ENCODE measurements around the gene PPP1R3E. TPM values are rescaled to one million over a fixed set of nuclear protein-coding genes. Genes with fewer than 3 reads are reported as not detected.
A peak's percentile ranks its signal among the peaks of the same experiment; 100 is the strongest.

Gene PPP1R3E
- total and polyA plus RNA-seq, 2 of the 13 experiments (the other 11 are each of a cell fraction or from before 2014, with no cell fraction given): 16.5 to 26.5 TPM

GRCh38 chr14:23301969-23302289 lies 730 bp downstream of the PPP1R3E start (continued):
- TF ChIP-seq ZNF883 (CRISPR knock-in tag; IDR thresholded peaks at IDR 0.05; ENCODE audit: not compliant biosample characterization) (peak; percentile 92), KDM5B (CRISPR knock-in tag; IDR thresholded peaks at IDR 0.05; ENCODE audit: borderline replicate concordance) (no peak; the same call in 1 of the 2 replicates), AGO1 (IDR thresholded peaks at IDR 0.05; ENCODE audit: low read depth, low read length, poor library complexity, severe bottlenecking) (no peak), PHB2 (IDR thresholded peaks at IDR 0.05; ENCODE audit: partially characterized antibody) (no peak), HNRNPH1 (optimal IDR thresholded peaks at IDR 0.05; ENCODE audit: low read depth, low read length) (no peak), NFATC3 (CRISPR knock-in tag; IDR thresholded peaks at IDR 0.05) (peak; percentile 99), KMT2A (CRISPR knock-in tag; IDR thresholded peaks at IDR 0.05) (no peak; the same call in 1 of the 2 replicates), ARHGAP35 (CRISPR knock-in tag; IDR thresholded peaks at IDR 0.05; ENCODE audit: borderline replicate concordance) (peak; percentile 99), FOXK1 (CRISPR knock-in tag; IDR thresholded peaks at IDR 0.05; ENCODE audit: borderline replicate concordance, low read depth) (peak; percentile 52; the same call in 1 of the 2 replicates), ZNF773 (CRISPR knock-in tag; IDR thresholded peaks at IDR 0.05; ENCODE audit: borderline replicate concordance) (peak; percentile 95), DNMT1 (CRISPR knock-in tag; IDR thresholded peaks at IDR 0.05) (peak; percentile 86; the same call in 1 of the 2 replicates), PRMT3 (CRISPR knock-in tag; IDR thresholded peaks at IDR 0.05; ENCODE audit: borderline replicate concordance, low read depth) (no peak), ZNF616 (CRISPR knock-in tag; IDR thresholded peaks at IDR 0.05; ENCODE audit: low read depth) (peak; percentile 94; the same call in 1 of the 2 replicates), ZFP36L2 (CRISPR knock-in tag; IDR thresholded peaks at IDR 0.05) (peak; percentile 78; the same call in 1 of the 2 replicates), RARG (CRISPR knock-in tag; IDR thresholded peaks at IDR 0.05; ENCODE audit: low read depth) (no peak; the same call in 1 of the 2 replicates), ZNF780A (CRISPR knock-in tag; IDR thresholded peaks at IDR 0.05) (no peak), ZNF558 (CRISPR knock-in tag; IDR thresholded peaks at IDR 0.05; ENCODE audit: borderline replicate concordance) (no peak), ZNF354B (CRISPR knock-in tag; IDR thresholded peaks at IDR 0.05) (0 out of 2 replicates have a peak, but pooled peaks have one; percentile 96), CC2D1A (CRISPR knock-in tag; IDR thresholded peaks at IDR 0.05) (0 out of 2 replicates have a peak, but pooled peaks have one; percentile 70), HOXD1 (CRISPR knock-in tag; IDR thresholded peaks at IDR 0.05) (peak; percentile 97), ZFP36L1 (CRISPR knock-in tag; IDR thresholded peaks at IDR 0.05) (no peak; the same call in 1 of the 2 replicates), ZNF562 (CRISPR knock-in tag; IDR thresholded peaks at IDR 0.05; ENCODE audit: borderline replicate concordance) (no peak), SOX13 (IDR thresholded peaks at IDR 0.05) (no peak), SOX13 (CRISPR knock-in tag; conservative IDR thresholded peaks at IDR 0.05 in 1 of 2, IDR thresholded peaks at IDR 0.05 in 1 of 2) (peak; percentile 52 to 89; a peak in 2 of 4 replicates)
- TF ChIP-seq, protein P1, sequence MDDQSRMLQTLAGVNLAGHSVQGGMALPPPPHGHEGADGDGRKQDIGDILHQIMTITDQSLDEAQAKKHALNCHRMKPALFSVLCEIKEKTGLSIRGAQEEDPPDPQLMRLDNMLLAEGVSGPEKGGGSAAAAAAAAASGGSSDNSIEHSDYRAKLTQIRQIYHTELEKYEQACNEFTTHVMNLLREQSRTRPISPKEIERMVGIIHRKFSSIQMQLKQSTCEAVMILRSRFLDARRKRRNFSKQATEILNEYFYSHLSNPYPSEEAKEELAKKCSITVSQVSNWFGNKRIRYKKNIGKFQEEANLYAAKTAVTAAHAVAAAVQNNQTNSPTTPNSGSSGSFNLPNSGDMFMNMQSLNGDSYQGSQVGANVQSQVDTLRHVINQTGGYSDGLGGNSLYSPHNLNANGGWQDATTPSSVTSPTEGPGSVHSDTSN (CRISPR knock-in tag; IDR thresholded peaks at IDR 0.05; ENCODE audit: borderline replicate concordance): 0 out of 2 replicates have a peak, but pooled peaks have one; percentile 59
- TF ChIP-seq, protein P2, sequence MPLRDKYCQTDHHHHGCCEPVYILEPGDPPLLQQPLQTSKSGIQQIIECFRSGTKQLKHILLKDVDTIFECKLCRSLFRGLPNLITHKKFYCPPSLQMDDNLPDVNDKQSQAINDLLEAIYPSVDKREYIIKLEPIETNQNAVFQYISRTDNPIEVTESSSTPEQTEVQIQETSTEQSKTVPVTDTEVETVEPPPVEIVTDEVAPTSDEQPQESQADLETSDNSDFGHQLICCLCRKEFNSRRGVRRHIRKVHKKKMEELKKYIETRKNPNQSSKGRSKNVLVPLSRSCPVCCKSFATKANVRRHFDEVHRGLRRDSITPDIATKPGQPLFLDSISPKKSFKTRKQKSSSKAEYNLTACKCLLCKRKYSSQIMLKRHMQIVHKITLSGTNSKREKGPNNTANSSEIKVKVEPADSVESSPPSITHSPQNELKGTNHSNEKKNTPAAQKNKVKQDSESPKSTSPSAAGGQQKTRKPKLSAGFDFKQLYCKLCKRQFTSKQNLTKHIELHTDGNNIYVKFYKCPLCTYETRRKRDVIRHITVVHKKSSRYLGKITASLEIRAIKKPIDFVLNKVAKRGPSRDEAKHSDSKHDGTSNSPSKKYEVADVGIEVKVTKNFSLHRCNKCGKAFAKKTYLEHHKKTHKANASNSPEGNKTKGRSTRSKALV (CRISPR knock-in tag; IDR thresholded peaks at IDR 0.05): no peak; the same call in none of the 2 replicates
- TF ChIP-seq, protein P3, sequence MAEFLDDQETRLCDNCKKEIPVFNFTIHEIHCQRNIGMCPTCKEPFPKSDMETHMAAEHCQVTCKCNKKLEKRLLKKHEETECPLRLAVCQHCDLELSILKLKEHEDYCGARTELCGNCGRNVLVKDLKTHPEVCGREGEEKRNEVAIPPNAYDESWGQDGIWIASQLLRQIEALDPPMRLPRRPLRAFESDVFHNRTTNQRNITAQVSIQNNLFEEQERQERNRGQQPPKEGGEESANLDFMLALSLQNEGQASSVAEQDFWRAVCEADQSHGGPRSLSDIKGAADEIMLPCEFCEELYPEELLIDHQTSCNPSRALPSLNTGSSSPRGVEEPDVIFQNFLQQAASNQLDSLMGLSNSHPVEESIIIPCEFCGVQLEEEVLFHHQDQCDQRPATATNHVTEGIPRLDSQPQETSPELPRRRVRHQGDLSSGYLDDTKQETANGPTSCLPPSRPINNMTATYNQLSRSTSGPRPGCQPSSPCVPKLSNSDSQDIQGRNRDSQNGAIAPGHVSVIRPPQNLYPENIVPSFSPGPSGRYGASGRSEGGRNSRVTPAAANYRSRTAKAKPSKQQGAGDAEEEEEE (CRISPR knock-in tag; IDR thresholded peaks at IDR 0.05; ENCODE audit: borderline replicate concordance): 0 out of 2 replicates have a peak, but pooled peaks have one; percentile 27
